Suprapubic skin (tissue), 4 donors: ENCODE measurements around the gene FIGN. TPM values are rescaled to one million over a fixed set of nuclear protein-coding genes. Genes with fewer than 3 reads are reported as not detected.

Experiments used
- DNase-seq, 2 donors: peaks; one replicate each; pipeline ENCODE4 v3.0.0-alpha.2; 2019; ENCODE audit warnings: low spot score in 2 of 2
- H3K27ac ChIP-seq: fragments of 200-600 bp; sonication (generic); one replicate; pipeline ENCODE4 v1.5.1; 2019
- H3K27me3 ChIP-seq: fragments of 200-600 bp; sonication (generic); one replicate; pipeline ENCODE4 v1.5.1; 2019
- H3K36me3 ChIP-seq: fragments of 200-600 bp; sonication (generic); one replicate; pipeline ENCODE4 v1.5.1; 2019
- H3K4me1 ChIP-seq: fragments of 200-600 bp; sonication (generic); one replicate; pipeline ENCODE4 v1.5.1; 2019
- H3K4me3 ChIP-seq: fragments of 200-600 bp; sonication (generic); one replicate; pipeline ENCODE4 v1.5.1; 2019; ENCODE audit warnings: mild to moderate bottlenecking
- H3K9me3 ChIP-seq: fragments of 200-600 bp; sonication (generic); one replicate; pipeline ENCODE4 v1.5.1; 2019
- CTCF ChIP-seq, 2 donors: fragments of 200-600 bp in 1 of 2; fragments of 450-650 bp in 1 of 2; sonication (generic) in 1 of 2; IDR thresholded peaks; one replicate each; pipeline ENCODE4 v1.5.1; 2016 to 2019; ENCODE audit warnings: antibody characterized with exemption in 2 of 2, mild to moderate bottlenecking in 1 of 2, moderate library complexity in 1 of 2
- EP300 ChIP-seq: sonication (generic); formaldehyde crosslinking; IDR thresholded peaks from one replicate; pipeline ENCODE4 v1.6.1; 2017; ENCODE audit warnings: antibody characterized with exemption
- POLR2A ChIP-seq, 2 donors: fragments of 450-650 bp; IDR thresholded peaks; one replicate each; pipeline ENCODE4 v1.6.1; 2017; ENCODE audit warnings: antibody characterized with exemption in 2 of 2, mild to moderate bottlenecking in 2 of 2, moderate library complexity in 2 of 2
- POLR2AphosphoS5 ChIP-seq, 3 donors: sonication (generic); formaldehyde crosslinking; IDR thresholded peaks; one replicate each; pipeline ENCODE4 v1.6.1; 2017; ENCODE audit warnings: antibody characterized with exemption in 3 of 3
- whole genome bisulfite sequencing: methylation state at CpG from one replicate; pipeline ENCODE4 v1.1.5; 2018; 5-methylcytosine and 5-hydroxymethylcytosine counted together
- total RNA-seq, 4 donors: library from RNA; depleted of rRNA; stranded (reverse); fragments of >200 nt; gene quantifications; one replicate each; pipeline ENCODE4 v1.1.0, GENCODE V29; 2016

The FIGN gene, protein sequence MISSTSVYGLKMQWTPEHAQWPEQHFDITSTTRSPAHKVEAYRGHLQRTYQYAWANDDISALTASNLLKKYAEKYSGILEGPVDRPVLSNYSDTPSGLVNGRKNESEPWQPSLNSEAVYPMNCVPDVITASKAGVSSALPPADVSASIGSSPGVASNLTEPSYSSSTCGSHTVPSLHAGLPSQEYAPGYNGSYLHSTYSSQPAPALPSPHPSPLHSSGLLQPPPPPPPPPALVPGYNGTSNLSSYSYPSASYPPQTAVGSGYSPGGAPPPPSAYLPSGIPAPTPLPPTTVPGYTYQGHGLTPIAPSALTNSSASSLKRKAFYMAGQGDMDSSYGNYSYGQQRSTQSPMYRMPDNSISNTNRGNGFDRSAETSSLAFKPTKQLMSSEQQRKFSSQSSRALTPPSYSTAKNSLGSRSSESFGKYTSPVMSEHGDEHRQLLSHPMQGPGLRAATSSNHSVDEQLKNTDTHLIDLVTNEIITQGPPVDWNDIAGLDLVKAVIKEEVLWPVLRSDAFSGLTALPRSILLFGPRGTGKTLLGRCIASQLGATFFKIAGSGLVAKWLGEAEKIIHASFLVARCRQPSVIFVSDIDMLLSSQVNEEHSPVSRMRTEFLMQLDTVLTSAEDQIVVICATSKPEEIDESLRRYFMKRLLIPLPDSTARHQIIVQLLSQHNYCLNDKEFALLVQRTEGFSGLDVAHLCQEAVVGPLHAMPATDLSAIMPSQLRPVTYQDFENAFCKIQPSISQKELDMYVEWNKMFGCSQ
- total RNA-seq: 1 to 10 TPM; 1.6 to 2.2 (median 1.9) TPM

GRCh38 chr2:163735685-163736432, at the start of gene FIGN:
TSS of gene FIGN (minus strand) at chr2:163736008. CDS start at chr2:163734927, 1,081 bp downstream.
- Histone ChIP-seq H3K27ac (peak within 1 kb of the TSS; percentile 95), H3K9me3 (no peaks in the 10 kb centered on the region), H3K27me3 (peaks cover 24% of the 10 kb centered on the region), H3K4me1 (peaks cover 7% of the 10 kb centered on the region), H3K4me3 (peak within 1 kb of the TSS; percentile 75), H3K36me3 (no peaks in the 10 kb centered on the region)
- TF ChIP-seq POLR2AphosphoS5 (IDR thresholded peaks at IDR 0.05): peak in 1 of 3 donors; percentile 35
- TF ChIP-seq CTCF (IDR thresholded peaks at IDR 0.05): no peak
- no peak for TF ChIP-seq EP300
- no peak for TF ChIP-seq POLR2A (IDR thresholded peaks at IDR 0.05)
- DNase-seq: peak; percentile 77 to 86
- WGBS: 2% methylated on average over 37 of the region's 54 CpGs

DNA sequence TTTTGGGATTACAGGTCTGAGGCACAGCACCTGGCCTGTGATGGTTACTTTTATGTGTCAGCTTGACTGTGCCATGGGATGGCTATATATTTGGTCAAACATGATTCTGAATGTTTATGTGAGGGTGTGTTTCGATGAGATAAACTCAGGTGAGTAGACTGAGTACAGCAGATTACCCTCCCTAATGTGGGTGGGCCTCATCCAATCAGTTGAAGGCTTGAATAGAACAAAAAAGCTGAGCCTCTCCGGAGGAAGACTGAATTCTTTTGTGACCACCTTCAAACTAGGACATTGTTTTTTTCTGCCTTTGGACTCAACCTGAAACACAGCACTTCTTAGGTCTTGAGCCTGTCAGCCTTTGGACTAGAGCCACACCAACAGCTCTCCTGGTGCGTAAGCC, 49.4 kb upstream of the FIGN start:
- WGBS: 85% methylated on average over 3 of the region's 3 CpGs
- TF ChIP-seq POLR2A (IDR thresholded peaks at IDR 0.05): no peak
- TF ChIP-seq EP300: no peak

GRCh38 chr2:163779970-163780597, 44.3 kb upstream of the FIGN start:
- Histone ChIP-seq H3K9me3 (no peaks in the 10 kb centered on the region), H3K27ac (no peak overlapping the region), H3K27me3 (no peaks in the 10 kb centered on the region), H3K36me3 (no peaks in the 10 kb centered on the region), H3K4me3 (no peak overlapping the region), H3K4me1 (peaks cover 1% of the 10 kb centered on the region)
- 56% methylated on average over 6 of the region's 6 CpGs for WGBS
- TF ChIP-seq POLR2AphosphoS5 (IDR thresholded peaks at IDR 0.05): no peak
- TF ChIP-seq EP300: no peak
- TF ChIP-seq CTCF (IDR thresholded peaks at IDR 0.05): no peak
- TF ChIP-seq POLR2A (IDR thresholded peaks at IDR 0.05): no peak
- DNase-seq: no peak

More for the DNA sequence above, 49.4 kb upstream of the FIGN start:
- no peaks in the 10 kb centered on the region for H3K4me1 ChIP-seq
- no peaks in the 10 kb centered on the region for H3K9me3 ChIP-seq
- no peak for DNase-seq
- H3K36me3 ChIP-seq: no peaks in the 10 kb centered on the region
- no peak overlapping the region for H3K4me3 ChIP-seq
- no peak overlapping the region for H3K27ac ChIP-seq
- H3K27me3 ChIP-seq: no peaks in the 10 kb centered on the region

GRCh38 chr2:163778045-163778781, 42.4 kb upstream of the FIGN start:
- no peak for TF ChIP-seq CTCF (IDR thresholded peaks at IDR 0.05)
- no peak for TF ChIP-seq EP300
- TF ChIP-seq POLR2AphosphoS5 (IDR thresholded peaks at IDR 0.05): no peak
- TF ChIP-seq POLR2A (IDR thresholded peaks at IDR 0.05): no peak
- no peaks in the 10 kb centered on the region for H3K36me3 ChIP-seq
- no peak overlapping the region for H3K27ac ChIP-seq
- 57% methylated on average over 5 of the region's 5 CpGs for WGBS
- H3K4me3 ChIP-seq: no peak overlapping the region
- H3K9me3 ChIP-seq: no peaks in the 10 kb centered on the region
- H3K27me3 ChIP-seq: no peaks in the 10 kb centered on the region
- no peak for DNase-seq
- H3K4me1 ChIP-seq: peaks cover 3% of the 10 kb centered on the region

DNA sequence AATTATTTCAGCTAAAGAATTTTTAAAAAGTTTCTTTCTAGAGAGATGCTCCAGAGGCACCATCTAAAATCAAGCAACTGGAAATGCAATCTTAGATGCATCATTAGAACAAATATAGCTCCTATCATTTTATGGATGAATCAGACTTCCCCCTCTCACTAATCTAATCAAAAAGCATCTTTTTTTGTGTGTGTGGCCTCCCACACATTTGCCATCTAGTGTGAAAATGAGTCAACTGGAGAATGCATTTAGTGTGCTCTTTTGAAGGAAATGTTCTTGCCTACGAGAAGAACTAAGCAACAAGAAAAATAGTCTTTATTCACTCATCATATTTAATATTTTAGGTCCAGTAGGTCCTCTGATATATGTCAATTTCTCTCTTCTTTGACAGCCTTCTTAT, 39.5 kb upstream of the FIGN start:
- 73% methylated on average over 1 of the region's 1 CpG for WGBS
- no peak overlapping the region for H3K4me3 ChIP-seq
- no peak for DNase-seq
- H3K36me3 ChIP-seq: no peaks in the 10 kb centered on the region
- peaks cover 3% of the 10 kb centered on the region for H3K4me1 ChIP-seq
- TF ChIP-seq EP300 (no peak), POLR2A (IDR thresholded peaks at IDR 0.05) (no peak), CTCF (IDR thresholded peaks at IDR 0.05) (no peak), POLR2AphosphoS5 (IDR thresholded peaks at IDR 0.05) (no peak)
- no peaks in the 10 kb centered on the region for H3K27me3 ChIP-seq
- H3K27ac ChIP-seq: no peak overlapping the region
- no peaks in the 10 kb centered on the region for H3K9me3 ChIP-seq
